Panc1 (cell line): ENCODE data around the gene DDX17.

Experiments
- POLR2AphosphoS5 ChIP-seq: IDR thresholded peaks from 2 replicates; pipeline ENCODE4 v1.6.1; 2012; ENCODE audit warnings: mild to moderate bottlenecking, low read depth, low read length, moderate library complexity
- SIN3A ChIP-seq: IDR thresholded peaks from 2 replicates; pipeline ENCODE4 v1.6.1; 2012; ENCODE audit warnings: low read depth, mild to moderate bottlenecking, low read length, moderate library complexity, borderline replicate concordance; ENCODE audit not compliant: insufficient read depth
- TCF7L2 ChIP-seq: IDR thresholded peaks from 2 replicates; pipeline ENCODE4 v1.6.1; 2011; ENCODE audit warnings: mild to moderate bottlenecking, low read depth, low read length, inconsistent platforms
- TF ChIP-seq, protein P1 (sequence below): fragments of 450-650 bp; IDR thresholded peaks from 2 replicates; pipeline ENCODE4 v1.5.1; 2017; ENCODE audit warnings: mild to moderate bottlenecking

DNA sequence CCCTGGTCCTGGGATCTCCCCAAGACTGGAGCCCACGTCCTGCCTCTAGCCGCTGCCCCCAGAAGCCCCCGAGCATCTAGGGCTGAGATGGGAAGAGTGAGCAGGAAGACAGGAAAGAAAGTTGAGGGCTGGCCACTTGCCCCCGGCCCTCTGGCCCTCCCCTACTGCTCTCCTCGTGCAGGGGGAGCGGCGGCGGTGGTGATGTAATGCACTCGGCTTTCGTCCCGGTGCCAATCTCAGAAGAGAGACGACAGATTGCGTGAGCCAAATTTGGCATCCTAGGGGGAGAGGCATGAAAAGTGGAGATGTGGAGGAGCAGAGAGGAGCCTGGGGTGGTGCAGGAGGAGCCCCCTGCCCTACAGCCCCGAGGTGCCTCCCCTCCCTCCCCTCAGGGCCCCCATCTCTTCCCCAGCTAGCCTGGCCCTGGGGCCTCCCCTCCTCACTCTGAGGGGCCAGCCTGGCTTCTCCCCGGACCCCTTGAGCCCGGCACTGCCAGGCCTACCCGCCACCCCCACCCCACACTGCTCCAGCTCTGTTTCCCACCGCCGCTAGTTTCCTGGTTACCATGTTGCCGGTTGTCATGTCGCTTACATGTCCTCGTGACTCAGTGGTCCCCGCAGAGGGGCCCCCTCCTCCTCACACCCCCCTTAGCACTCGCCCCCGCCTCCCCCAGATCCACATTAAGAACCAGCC is 53.6 kb downstream of the DDX17 start:
- TF ChIP-seq, protein P1, sequence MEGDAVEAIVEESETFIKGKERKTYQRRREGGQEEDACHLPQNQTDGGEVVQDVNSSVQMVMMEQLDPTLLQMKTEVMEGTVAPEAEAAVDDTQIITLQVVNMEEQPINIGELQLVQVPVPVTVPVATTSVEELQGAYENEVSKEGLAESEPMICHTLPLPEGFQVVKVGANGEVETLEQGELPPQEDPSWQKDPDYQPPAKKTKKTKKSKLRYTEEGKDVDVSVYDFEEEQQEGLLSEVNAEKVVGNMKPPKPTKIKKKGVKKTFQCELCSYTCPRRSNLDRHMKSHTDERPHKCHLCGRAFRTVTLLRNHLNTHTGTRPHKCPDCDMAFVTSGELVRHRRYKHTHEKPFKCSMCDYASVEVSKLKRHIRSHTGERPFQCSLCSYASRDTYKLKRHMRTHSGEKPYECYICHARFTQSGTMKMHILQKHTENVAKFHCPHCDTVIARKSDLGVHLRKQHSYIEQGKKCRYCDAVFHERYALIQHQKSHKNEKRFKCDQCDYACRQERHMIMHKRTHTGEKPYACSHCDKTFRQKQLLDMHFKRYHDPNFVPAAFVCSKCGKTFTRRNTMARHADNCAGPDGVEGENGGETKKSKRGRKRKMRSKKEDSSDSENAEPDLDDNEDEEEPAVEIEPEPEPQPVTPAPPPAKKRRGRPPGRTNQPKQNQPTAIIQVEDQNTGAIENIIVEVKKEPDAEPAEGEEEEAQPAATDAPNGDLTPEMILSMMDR, result no peak
- no peak for TF ChIP-seq SIN3A
- no peak for TF ChIP-seq POLR2AphosphoS5
- TF ChIP-seq TCF7L2, result no peak
